Esophagus mucosa (tissue), 1 donor: ENCODE results near the gene DDX3X. TPM values are rescaled to one million over a fixed set of nuclear protein-coding genes. Genes with fewer than 3 reads are reported as not detected.
"Not testable (repeated sequence)": the region's sequence is repeated elsewhere in the genome, so short reads cannot be mapped to it uniquely, and the experiment has no call there.

Source experiments
- ATAC-seq: fragments of 200-7000 bp; cut with Tn5 transposase; one replicate; pipeline ENCODE4 v1.9.1; 2020
- total RNA-seq: library from RNA; stranded (reverse); gene quantifications from one replicate; pipeline ENCODE4 v1.2.4, GENCODE V29; 2023
- donor health status: DM: yes; HTN: yes; CAD: no.

Gene DDX3X
- 200 TPM for total RNA-seq

- peak; percentile 85 for ATAC-seq
Observed at GRCh38 chrX:41333744-41334362, at the start of gene DDX3X. TSS of gene DDX3X (plus strand) at chrX:41334162. CDS start at chrX:41334253, 91 bp downstream.

- not testable (repeated sequence) for ATAC-seq
Observed at GRCh38 chrX:41285928-41286327, 48.0 kb upstream of the DDX3X start.

- no peak for ATAC-seq
Observed at GRCh38 chrX:41288641-41289040, 45.3 kb upstream of the DDX3X start.

GRCh38 chrX:41289095-41289494, 44.9 kb upstream of the DDX3X start:
- no peak for ATAC-seq

- no peak for ATAC-seq
Observed at GRCh38 chrX:41291309-41291708, 42.7 kb upstream of the DDX3X start.

- ATAC-seq, result peak; percentile 55
Observed at GRCh38 chrX:41293269-41293668, 40.7 kb upstream of the DDX3X start.

GRCh38 chrX:41300758-41301437, 33.1 kb upstream of the DDX3X start:
- ATAC-seq, result no peak

GRCh38 chrX:41301438-41301824, 32.5 kb upstream of the DDX3X start:
- no peak for ATAC-seq

- peak; percentile 46 for ATAC-seq
Observed at GRCh38 chrX:41302370-41302769, 31.6 kb upstream of the DDX3X start.

- peak; percentile 55 for ATAC-seq
Observed at GRCh38 chrX:41303013-41303412, 30.9 kb upstream of the DDX3X start.

- no peak for ATAC-seq
Observed at GRCh38 chrX:41304178-41304577, 29.8 kb upstream of the DDX3X start.

GRCh38 chrX:41308884-41309647, 24.9 kb upstream of the DDX3X start:
- ATAC-seq, result no peak

GRCh38 chrX:41312786-41313185, 21.2 kb upstream of the DDX3X start:
- no peak for ATAC-seq

GRCh38 chrX:41313419-41313818, 20.5 kb upstream of the DDX3X start:
- no peak for ATAC-seq

GRCh38 chrX:41314204-41314603, 19.8 kb upstream of the DDX3X start:
- no peak for ATAC-seq

- ATAC-seq, result no peak
Observed at GRCh38 chrX:41314881-41315280, 19.1 kb upstream of the DDX3X start.

- not testable (repeated sequence) for ATAC-seq
Observed at GRCh38 chrX:41316266-41316665, 17.7 kb upstream of the DDX3X start.

- no peak for ATAC-seq
Observed at GRCh38 chrX:41317477-41318208, 16.3 kb upstream of the DDX3X start.

GRCh38 chrX:41320393-41320792, 13.6 kb upstream of the DDX3X start:
- no peak for ATAC-seq

GRCh38 chrX:41322821-41323603, 10.9 kb upstream of the DDX3X start:
- peak; percentile 25 for ATAC-seq

- ATAC-seq, result no peak
Observed at GRCh38 chrX:41326431-41326830, 7.5 kb upstream of the DDX3X start.

GRCh38 chrX:41327341-41327740, 6.6 kb upstream of the DDX3X start:
- no peak for ATAC-seq
